ENCODE measurements around the gene MCRS1.

GRCh38 chr12:49582201-49582600 lies 14.3 kb upstream of the MCRS1 start:
- no peak for TF ChIP-seq POLR2AphosphoS5 (IDR thresholded peaks at IDR 0.05; ENCODE audit: low read depth, low read length)
- no peak for TF ChIP-seq POLR2A (IDR thresholded peaks at IDR 0.05; ENCODE audit: low read depth, low read length)
- no peak for TF ChIP-seq TAF1 (IDR thresholded peaks at IDR 0.05; ENCODE audit: borderline replicate concordance, low read depth, low read length)

Measured in GM12892 (cell line).